ENCODE results near the gene SLC66A1. TPM values are rescaled to one million over a fixed set of nuclear protein-coding genes. Genes with fewer than 3 reads are reported as not detected.
"Not testable (repeated sequence)": the region's sequence is repeated elsewhere in the genome, so short reads cannot be mapped to it uniquely, and the experiment has no call there.

Gene SLC66A1
- total and polyA plus RNA-seq, 4 donors = 4.0 to 15.2 (median 10.6) TPM

DNA sequence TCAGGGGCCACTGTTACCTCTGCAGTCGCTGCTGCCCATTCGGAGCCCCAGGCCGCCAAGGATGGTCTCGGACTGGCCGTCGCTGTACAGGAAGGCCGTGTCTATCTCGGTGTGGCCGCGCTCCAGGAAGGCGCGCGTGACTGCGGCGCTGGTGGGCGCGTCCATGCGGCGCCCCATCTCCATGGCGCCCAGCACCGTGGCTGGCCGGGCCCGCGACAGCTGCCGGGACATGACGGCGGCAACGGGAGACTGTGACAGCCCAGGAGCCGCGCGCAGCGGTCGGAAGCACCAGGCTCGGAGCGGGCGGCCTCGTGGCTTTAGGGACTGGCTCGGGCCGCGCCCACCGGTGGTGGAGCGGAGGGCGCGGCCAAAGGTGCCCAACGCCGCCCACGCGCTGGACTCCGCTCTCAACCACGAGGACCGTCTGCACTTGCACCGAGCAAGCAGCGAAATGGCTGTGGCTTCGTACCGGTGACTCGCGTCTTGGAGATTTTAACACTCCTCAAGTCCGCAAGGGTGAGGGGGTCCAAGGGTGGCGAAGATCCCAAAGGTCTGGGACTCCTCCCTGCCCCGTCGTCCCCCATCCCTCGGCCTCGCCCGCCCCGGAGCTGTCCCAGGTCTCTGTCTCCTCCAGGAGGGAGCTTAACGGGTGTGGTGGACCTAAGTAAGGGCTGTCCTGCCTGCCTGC lies 38.1 kb upstream of the SLC66A1 start:
- ATAC-seq (ENCODE audit: low FRiP score) = peak; percentile 57
- H3K9me3 ChIP-seq (ENCODE audit: control insufficient read depth, low read length); DNase-seq; H3K27me3 ChIP-seq (ENCODE audit: control insufficient read depth in 1 of 2, insufficient read depth in 2 of 2, low read length in 1 of 2); H3K27ac ChIP-seq (ENCODE audit: low read depth in 1 of 2, low read length in 2 of 2); H3K36me3 ChIP-seq (ENCODE audit: control insufficient read depth in 1 of 2, insufficient read depth in 2 of 2, low read length in 1 of 2); H3K4me1 ChIP-seq (ENCODE audit: control insufficient read depth in 1 of 2, insufficient read depth in 2 of 2, low read length in 2 of 2); H3K4me3 ChIP-seq (ENCODE audit: low read length in 2 of 2); intact Hi-C loops (cut with DNase I): not testable (repeated sequence)
- WGBS, 2 donors = 8 to 14% methylated on average over 45 to 60 of the region's 66 CpGs

DNA sequence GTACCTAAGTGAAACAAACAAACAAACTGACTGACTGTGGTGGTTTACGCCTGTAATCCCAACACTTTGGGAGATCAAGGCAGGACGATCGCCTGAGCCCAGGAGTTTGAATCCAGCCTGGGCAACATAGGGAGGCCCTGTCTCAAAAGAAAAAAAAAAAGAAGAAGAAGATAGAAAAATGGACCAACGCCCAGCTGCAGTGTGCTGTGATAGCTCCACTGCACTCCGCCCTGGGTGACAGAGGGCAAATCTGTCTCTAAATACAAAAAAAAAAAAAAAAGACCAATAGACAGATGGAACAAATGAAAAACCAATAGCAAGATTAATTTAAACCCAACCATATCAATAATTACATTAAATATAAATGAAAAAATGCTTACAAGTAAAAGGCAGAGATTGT lies 37.5 kb upstream of the SLC66A1 start:
- no peaks in the 10 kb centered on the region for H3K27me3 ChIP-seq (ENCODE audit: control insufficient read depth in 1 of 2, insufficient read depth in 2 of 2, low read length in 1 of 2)
- intact Hi-C loops (cut with DNase I) = no loop called here
- H3K4me1 ChIP-seq (ENCODE audit: control insufficient read depth in 1 of 2, insufficient read depth in 2 of 2, low read length in 2 of 2) = no peaks in the 10 kb centered on the region
- no peaks in the 10 kb centered on the region for H3K36me3 ChIP-seq (ENCODE audit: control insufficient read depth in 1 of 2, insufficient read depth in 2 of 2, low read length in 1 of 2)
- peaks cover 4% of the 10 kb centered on the region for H3K9me3 ChIP-seq (ENCODE audit: control insufficient read depth, low read length)
- WGBS, 2 donors = 93 to 94% methylated on average over 5 of the region's 5 CpGs
- ATAC-seq (ENCODE audit: low FRiP score) (no peak), DNase-seq (no peak)
- H3K4me3 ChIP-seq (ENCODE audit: low read length in 2 of 2) = no peak overlapping the region
- no peak overlapping the region for H3K27ac ChIP-seq (ENCODE audit: low read depth in 1 of 2, low read length in 2 of 2)

- Histone ChIP-seq H3K9me3 (ENCODE audit: control insufficient read depth, low read length) (no peaks in the 10 kb centered on the region), H3K27me3 (ENCODE audit: control insufficient read depth in 1 of 2, insufficient read depth in 2 of 2, low read length in 1 of 2) (no peaks in the 10 kb centered on the region), H3K4me1 (ENCODE audit: control insufficient read depth in 1 of 2, insufficient read depth in 2 of 2, low read length in 2 of 2) (no peaks in the 10 kb centered on the region), H3K36me3 (ENCODE audit: control insufficient read depth in 1 of 2, insufficient read depth in 2 of 2, low read length in 1 of 2) (no peaks in the 10 kb centered on the region), H3K4me3 (ENCODE audit: low read length in 2 of 2) (no peak overlapping the region), H3K27ac (ENCODE audit: low read depth in 1 of 2, low read length in 2 of 2) (no peak overlapping the region)
- intact Hi-C loops (cut with DNase I) = no loop called here
- DNase-seq (no peak), ATAC-seq (ENCODE audit: low FRiP score) (no peak)
- 95% methylated on average over 9 of the region's 9 CpGs for whole genome bisulfite sequencing, 2 donors
Observed at GRCh38 chr1:19283891-19284290, 28.2 kb upstream of the SLC66A1 start.

GRCh38 chr1:19284881-19285280 lies 27.2 kb upstream of the SLC66A1 start:
- no peak for DNase-seq
- whole genome bisulfite sequencing, 2 donors = 85 to 88% methylated on average over 8 of the region's 8 CpGs
- Histone ChIP-seq H3K4me1 (ENCODE audit: control insufficient read depth in 1 of 2, insufficient read depth in 2 of 2, low read length in 2 of 2) (no peaks in the 10 kb centered on the region), H3K36me3 (ENCODE audit: control insufficient read depth in 1 of 2, insufficient read depth in 2 of 2, low read length in 1 of 2) (no peaks in the 10 kb centered on the region), H3K9me3 (ENCODE audit: control insufficient read depth, low read length) (no peaks in the 10 kb centered on the region), H3K27me3 (ENCODE audit: control insufficient read depth in 1 of 2, insufficient read depth in 2 of 2, low read length in 1 of 2) (no peaks in the 10 kb centered on the region), H3K4me3 (ENCODE audit: low read length in 2 of 2) (no peak overlapping the region), H3K27ac (ENCODE audit: low read depth in 1 of 2, low read length in 2 of 2) (no peak overlapping the region)
- intact Hi-C loops (cut with DNase I) = no loop called here
- no peak for ATAC-seq (ENCODE audit: low FRiP score)

DNA sequence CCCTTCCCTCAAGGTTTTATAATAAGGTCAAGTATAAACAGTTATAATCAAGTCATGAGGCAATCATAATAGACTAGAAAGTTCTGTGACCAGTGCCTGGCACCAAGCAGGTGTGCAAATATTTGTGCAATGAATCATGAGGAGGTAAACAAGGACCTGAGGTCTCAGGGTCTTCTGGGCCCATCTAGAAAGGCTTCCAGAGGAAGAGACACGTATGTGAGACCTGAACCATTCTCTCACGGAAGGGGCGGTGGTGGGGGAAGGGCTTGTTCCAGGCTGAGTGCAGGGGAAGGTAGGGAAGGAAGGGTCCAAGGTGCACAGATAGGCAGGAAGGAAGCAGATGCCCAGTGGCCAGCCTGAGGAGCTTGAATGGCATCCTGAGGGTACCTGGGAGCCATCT lies 26.8 kb upstream of the SLC66A1 start:
- DNase-seq; H3K4me1 ChIP-seq (ENCODE audit: control insufficient read depth in 1 of 2, insufficient read depth in 2 of 2, low read length in 2 of 2); H3K36me3 ChIP-seq (ENCODE audit: control insufficient read depth in 1 of 2, insufficient read depth in 2 of 2, low read length in 1 of 2); H3K27me3 ChIP-seq (ENCODE audit: control insufficient read depth in 1 of 2, insufficient read depth in 2 of 2, low read length in 1 of 2); H3K4me3 ChIP-seq (ENCODE audit: low read length in 2 of 2); intact Hi-C loops (cut with DNase I); H3K9me3 ChIP-seq (ENCODE audit: control insufficient read depth, low read length); H3K27ac ChIP-seq (ENCODE audit: low read depth in 1 of 2, low read length in 2 of 2); ATAC-seq (ENCODE audit: low FRiP score): not testable (repeated sequence)
- WGBS, 2 donors = 93 to 96% methylated on average over 3 of the region's 3 CpGs

DNA sequence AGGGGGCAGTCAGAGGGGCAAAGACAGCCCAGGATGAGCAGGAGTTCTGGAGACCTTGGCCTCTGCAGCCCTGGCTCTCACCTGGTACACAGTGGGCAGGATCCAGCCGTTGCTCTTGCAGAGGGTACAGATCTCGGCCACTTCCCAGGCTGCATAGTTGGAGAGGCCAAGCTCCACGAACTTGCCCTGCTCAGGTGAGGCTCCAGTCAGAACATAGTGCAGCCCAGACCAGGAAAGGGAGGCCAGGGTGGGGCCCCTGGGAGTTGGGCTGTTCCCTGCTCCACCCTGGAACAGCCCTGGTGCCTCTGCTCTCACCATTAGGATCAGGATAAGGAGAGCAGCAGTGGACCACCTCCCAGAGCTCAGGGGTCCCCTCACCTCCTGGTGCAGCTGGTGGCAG lies 26.3 kb upstream of the SLC66A1 start:
- WGBS, 2 donors = 78 to 92% methylated on average over 3 of the region's 3 CpGs
- H3K27ac ChIP-seq (ENCODE audit: low read depth in 1 of 2, low read length in 2 of 2); H3K27me3 ChIP-seq (ENCODE audit: control insufficient read depth in 1 of 2, insufficient read depth in 2 of 2, low read length in 1 of 2); H3K9me3 ChIP-seq (ENCODE audit: control insufficient read depth, low read length); H3K4me3 ChIP-seq (ENCODE audit: low read length in 2 of 2); ATAC-seq (ENCODE audit: low FRiP score); DNase-seq; H3K36me3 ChIP-seq (ENCODE audit: control insufficient read depth in 1 of 2, insufficient read depth in 2 of 2, low read length in 1 of 2); intact Hi-C loops (cut with DNase I); H3K4me1 ChIP-seq (ENCODE audit: control insufficient read depth in 1 of 2, insufficient read depth in 2 of 2, low read length in 2 of 2): not testable (repeated sequence)

GRCh38 chr1:19287436-19288185 lies 24.5 kb upstream of the SLC66A1 start:
- no peak overlapping the region for H3K4me3 ChIP-seq (ENCODE audit: low read length in 2 of 2)
- ATAC-seq (ENCODE audit: low FRiP score) (no peak), DNase-seq (no peak)
- H3K36me3 ChIP-seq (ENCODE audit: control insufficient read depth in 1 of 2, insufficient read depth in 2 of 2, low read length in 1 of 2) = no peaks in the 10 kb centered on the region
- 95% methylated on average over 13 of the region's 13 CpGs for WGBS, 2 donors
- no peaks in the 10 kb centered on the region for H3K27me3 ChIP-seq (ENCODE audit: control insufficient read depth in 1 of 2, insufficient read depth in 2 of 2, low read length in 1 of 2)
- H3K9me3 ChIP-seq (ENCODE audit: control insufficient read depth, low read length) = no peaks in the 10 kb centered on the region
- no peaks in the 10 kb centered on the region for H3K4me1 ChIP-seq (ENCODE audit: control insufficient read depth in 1 of 2, insufficient read depth in 2 of 2, low read length in 2 of 2)
- intact Hi-C loops (cut with DNase I) = no loop called here
- no peak overlapping the region for H3K27ac ChIP-seq (ENCODE audit: low read depth in 1 of 2, low read length in 2 of 2)

DNA sequence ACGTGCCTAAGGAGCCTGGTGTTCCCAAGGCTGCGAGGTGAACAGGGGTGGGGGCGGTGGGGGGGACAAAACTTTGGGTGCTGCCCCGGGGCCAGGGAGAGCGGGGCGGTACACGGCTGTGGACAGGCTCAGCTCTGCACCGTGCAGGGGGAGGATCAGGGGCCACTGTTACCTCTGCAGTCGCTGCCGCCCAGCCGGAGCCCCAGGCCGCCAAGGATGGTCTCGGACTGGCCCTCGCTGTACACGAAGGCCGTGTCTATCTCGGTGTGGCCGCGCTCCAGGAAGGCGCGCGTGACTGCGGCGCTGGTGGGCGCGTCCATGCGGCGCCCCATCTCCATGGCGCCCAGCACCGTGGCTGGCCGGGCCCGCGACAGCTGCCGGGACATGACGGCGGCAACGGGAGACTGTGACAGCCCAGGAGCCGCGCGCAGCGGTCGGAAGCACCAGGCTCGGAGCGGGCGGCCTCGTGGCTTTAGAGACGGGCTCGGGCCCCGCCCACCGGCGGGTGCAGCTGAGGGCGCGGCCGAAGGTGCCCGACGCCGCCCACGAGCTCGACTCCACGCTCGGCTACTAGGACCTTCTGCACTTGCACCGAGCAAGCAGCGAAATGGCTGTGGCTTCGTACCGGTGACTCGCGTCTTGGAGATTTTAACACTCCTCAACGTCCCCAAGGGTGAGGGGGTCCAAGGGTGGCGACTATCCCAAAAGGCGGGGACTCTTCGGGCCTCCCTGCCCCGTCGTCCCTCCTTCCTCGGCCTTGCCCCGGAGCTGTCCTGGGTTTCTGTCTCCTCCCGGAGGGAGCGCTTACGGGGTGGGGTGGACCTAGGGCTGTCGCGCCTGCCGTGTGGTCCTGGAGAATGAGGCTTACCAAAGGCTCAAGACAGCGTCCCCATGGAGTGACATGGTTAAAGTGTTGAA lies 23.5 kb upstream of the SLC66A1 start, which contains the start of gene AKR7A3:
Gene AKR7A3 (minus strand): TSS at position 447 of the 918 bp plus-strand sequence. CDS start 61 bp downstream, at position 386.
- peak; percentile 63 to 86 for DNase-seq
- H3K9me3 ChIP-seq (ENCODE audit: control insufficient read depth, low read length); H3K36me3 ChIP-seq (ENCODE audit: control insufficient read depth in 1 of 2, insufficient read depth in 2 of 2, low read length in 1 of 2); H3K4me1 ChIP-seq (ENCODE audit: control insufficient read depth in 1 of 2, insufficient read depth in 2 of 2, low read length in 2 of 2); H3K27ac ChIP-seq (ENCODE audit: low read depth in 1 of 2, low read length in 2 of 2); intact Hi-C loops (cut with DNase I); H3K27me3 ChIP-seq (ENCODE audit: control insufficient read depth in 1 of 2, insufficient read depth in 2 of 2, low read length in 1 of 2): not testable (repeated sequence)
- peak; percentile 79 for ATAC-seq (ENCODE audit: low FRiP score)
- 9 to 10% methylated on average over 48 to 76 of the region's 82 CpGs for WGBS, 2 donors
- peak within 1 kb of the TSS; percentile 22 to 71 for H3K4me3 ChIP-seq (ENCODE audit: low read length in 2 of 2)
